IMR-90 (cell line): ENCODE data around the gene PRKAR1B. TPM values are rescaled to one million over a fixed set of nuclear protein-coding genes. Genes with fewer than 3 reads are reported as not detected.

ENCODE experiments used
- ATAC-seq: fragments of 200-7000 bp; cut with Tn5 transposase; 2 replicates; pipeline ENCODE4 v1.9.1; 2020; ENCODE audit warnings: low read depth, mild to moderate bottlenecking, moderate library complexity
- BruUV-seq: library from RNA; stranded (reverse); fragments of 400-500 nt; replicated peaks from 2 replicates; lab custom pipeline; 2021; lab: Mats Ljungman, UMichigan
- CTCF ChIA-PET: fragments of 300-600 bp; formaldehyde crosslinking; extraction: SDS; loops from one replicate; lab custom pipeline; 2021; ENCODE audit warnings: antibody characterized with exemption; lab: Yijun Ruan, JAX
- POLR2A ChIA-PET: fragments of 300-600 bp; sonication (Branson Sonifier 250); formaldehyde crosslinking; loops from one replicate; lab custom pipeline; 2022; ENCODE audit warnings: antibody characterized with exemption; ENCODE audit not compliant: unreplicated experiment; lab: Charles Lee
- DNase-seq: peaks from one replicate; pipeline ENCODE4 v3.0.0; 2013
- H2AFZ ChIP-seq: replicated peaks from 2 replicates; pipeline ENCODE3; 2013; ENCODE audit warnings: low read length, mild to moderate bottlenecking; ENCODE audit not compliant: poor library complexity
- H2AK5ac ChIP-seq: 2 replicates; pipeline ENCODE4 v1.6.1; 2013; ENCODE audit warnings: low read depth, low read length, inconsistent platforms
- H2AK9ac ChIP-seq: replicated peaks from 2 replicates; pipeline ENCODE3; 2013; ENCODE audit warnings: mild to moderate bottlenecking, low read depth, low read length, moderate library complexity; ENCODE audit not compliant: poor library complexity
- H2BK120ac ChIP-seq: 2 replicates; pipeline ENCODE4 v1.6.1; 2013; ENCODE audit warnings: low read depth, low read length, inconsistent platforms
- H2BK15ac ChIP-seq: 3 replicates; pipeline ENCODE4 v1.6.1; 2013; ENCODE audit warnings: low read depth, low read length, inconsistent platforms
- H2BK20ac ChIP-seq: 2 replicates; pipeline ENCODE4 v1.6.1; 2013; ENCODE audit warnings: low read depth, mild to moderate bottlenecking, inconsistent platforms, low read length, moderate library complexity
- H2BK5ac ChIP-seq: 2 replicates; pipeline ENCODE4 v1.6.1; 2013; ENCODE audit warnings: mild to moderate bottlenecking, low read depth, low read length, inconsistent platforms; ENCODE audit not compliant: poor library complexity, severe bottlenecking
- H3K14ac ChIP-seq: replicated peaks from 2 replicates; pipeline ENCODE4 v1.6.1; 2013; ENCODE audit warnings: low read depth, low read length, inconsistent platforms
- H3K18ac ChIP-seq: 2 replicates; pipeline ENCODE4 v1.6.1; 2013; ENCODE audit warnings: low read depth, low read length, control low read depth
- H3K23ac ChIP-seq: 2 replicates; pipeline ENCODE4 v1.6.1; 2013; ENCODE audit warnings: low read depth, low read length, inconsistent platforms
- H3K27ac ChIP-seq: 2 replicates; pipeline ENCODE4 v1.5.1; 2013; ENCODE audit warnings: mild to moderate bottlenecking, control low read depth, low read length; ENCODE audit not compliant: insufficient read depth
- H3K27me3 ChIP-seq: 2 replicates; pipeline ENCODE4 v1.6.1; 2013; ENCODE audit warnings: low read length; ENCODE audit not compliant: control insufficient read depth, insufficient read depth
- H3K36me3 ChIP-seq: 2 replicates; pipeline ENCODE4 v1.6.1; 2013; ENCODE audit warnings: low read length, mixed read lengths; ENCODE audit not compliant: control insufficient read depth, insufficient read depth
- H3K4ac ChIP-seq: 2 replicates; pipeline ENCODE4 v1.6.1; 2013; ENCODE audit warnings: low read depth, low read length, inconsistent platforms
- H3K4me1 ChIP-seq: 2 replicates; pipeline ENCODE4 v1.6.1; 2013; ENCODE audit warnings: low read length, mixed read lengths; ENCODE audit not compliant: control insufficient read depth, insufficient read depth
- H3K4me2 ChIP-seq: 2 replicates; pipeline ENCODE4 v1.6.1; 2013; ENCODE audit warnings: low read depth, mild to moderate bottlenecking, control low read depth, low read length, moderate library complexity
- H3K4me3 ChIP-seq: 2 replicates; pipeline ENCODE4 v1.5.1; 2013; ENCODE audit warnings: low read depth, mild to moderate bottlenecking, control low read depth, low read length, moderate library complexity; ENCODE audit not compliant: insufficient read depth
- H3K56ac ChIP-seq: 2 replicates; pipeline ENCODE4 v1.6.1; 2013; ENCODE audit warnings: low read length, inconsistent platforms; ENCODE audit not compliant: insufficient read depth; ENCODE audit errors: extremely low read depth
- H3K79me1 ChIP-seq, 2 experiments: 2 replicates each; pipeline ENCODE4 v1.6.1; 2013; ENCODE audit warnings: low read length in 2 of 2, inconsistent platforms in 1 of 2, low read depth in 1 of 2
- H3K9ac ChIP-seq: 2 replicates; pipeline ENCODE4 v1.6.1; 2013; ENCODE audit warnings: low read depth, low read length, control low read depth
- H3K9me1 ChIP-seq: 2 replicates; pipeline ENCODE4 v1.6.1; 2013; ENCODE audit warnings: low read length, inconsistent platforms; ENCODE audit not compliant: insufficient read depth
- H3K9me3 ChIP-seq: 2 replicates; pipeline ENCODE4 v1.6.1; 2013; ENCODE audit warnings: low read length; ENCODE audit not compliant: control insufficient read depth, insufficient read depth
- H4K20me1 ChIP-seq: 2 replicates; pipeline ENCODE4 v1.6.1; 2013; ENCODE audit warnings: low read length, inconsistent platforms; ENCODE audit not compliant: insufficient read depth
- H4K5ac ChIP-seq: 2 replicates; pipeline ENCODE4 v1.6.1; 2013; ENCODE audit warnings: mild to moderate bottlenecking, low read depth, low read length, control low read depth
- H4K8ac ChIP-seq, 2 experiments: 2 replicates each; pipeline ENCODE4 v1.6.1; 2013; ENCODE audit warnings: low read depth in 2 of 2, low read length in 2 of 2, control low read depth in 1 of 2, inconsistent platforms in 1 of 2
- H4K91ac ChIP-seq: 2 replicates; pipeline ENCODE4 v1.6.1; 2013; ENCODE audit warnings: low read depth, low read length, inconsistent platforms; ENCODE audit not compliant: insufficient read depth
- BHLHE40 ChIP-seq: fragments of 150-350 bp; IDR thresholded peaks from 2 replicates; pipeline ENCODE4 v1.6.1; 2016; ENCODE audit warnings: mild to moderate bottlenecking, low read depth, low read length
- CEBPB ChIP-seq: IDR thresholded peaks from 2 replicates; pipeline ENCODE4 v1.6.1; 2012; ENCODE audit warnings: low read depth, low read length, improper control_type of control experiment
- CHD1 ChIP-seq: IDR thresholded peaks from 2 replicates; pipeline ENCODE4 v1.6.1; 2012; ENCODE audit warnings: low read depth, low read length, improper control_type of control experiment
- CTCF ChIP-seq: conservative IDR thresholded peaks from 2 replicates; pipeline ENCODE4 v1.5.1; 2012; ENCODE audit warnings: mild to moderate bottlenecking, low read depth, low read length, improper control_type of control experiment
- ELK1 ChIP-seq: fragments of 150-350 bp; IDR thresholded peaks from 2 replicates; pipeline ENCODE4 v1.6.1; 2016; ENCODE audit warnings: low read depth, mild to moderate bottlenecking, low read length, moderate library complexity, borderline replicate concordance
- FOS ChIP-seq: fragments of 150-350 bp; IDR thresholded peaks from 2 replicates; pipeline ENCODE4 v1.6.1; 2016; ENCODE audit warnings: low read depth, low read length
- MAFK ChIP-seq: IDR thresholded peaks from 2 replicates; pipeline ENCODE4 v1.6.1; 2012; ENCODE audit warnings: low read depth, low read length, improper control_type of control experiment
- MAZ ChIP-seq: IDR thresholded peaks from 2 replicates; pipeline ENCODE4 v1.6.1; 2012; ENCODE audit warnings: low read depth, mild to moderate bottlenecking, low read length, improper control_type of control experiment, moderate library complexity, borderline replicate concordance
- MXI1 ChIP-seq: IDR thresholded peaks from 2 replicates; pipeline ENCODE4 v1.6.1; 2012; ENCODE audit warnings: low read depth, mild to moderate bottlenecking, low read length, moderate library complexity, borderline replicate concordance
- NFE2L2 ChIP-seq: fragments of 150-350 bp; IDR thresholded peaks from 2 replicates; pipeline ENCODE4 v1.6.1; 2016; ENCODE audit warnings: low read depth, mild to moderate bottlenecking, low read length
- POLR2A ChIP-seq: IDR thresholded peaks from 2 replicates; pipeline ENCODE4 v1.6.1; 2012; ENCODE audit warnings: mild to moderate bottlenecking, low read depth, low read length
- RAD21 ChIP-seq: IDR thresholded peaks from 2 replicates; pipeline ENCODE4 v1.6.1; 2012; ENCODE audit warnings: low read length, improper control_type of control experiment
- RCOR1 ChIP-seq: IDR thresholded peaks from 2 replicates; pipeline ENCODE4 v1.6.1; 2012; ENCODE audit warnings: mild to moderate bottlenecking, low read length, improper control_type of control experiment; ENCODE audit not compliant: insufficient replicate concordance
- RFX5 ChIP-seq: IDR thresholded peaks from 2 replicates; pipeline ENCODE4 v1.8.0; 2012; ENCODE audit warnings: low read depth, mild to moderate bottlenecking, low read length, moderate library complexity
- SMC3 ChIP-seq: fragments of 150-350 bp; IDR thresholded peaks from 2 replicates; pipeline ENCODE4 v1.6.1; 2016; ENCODE audit warnings: low read depth, mild to moderate bottlenecking, antibody characterized with exemption, low read length, moderate library complexity
- USF2 ChIP-seq: fragments of 150-350 bp; IDR thresholded peaks from 2 replicates; pipeline ENCODE4 v1.6.1; 2017; ENCODE audit warnings: mild to moderate bottlenecking, antibody characterized with exemption, low read length, low read depth
- WGBS, 2 experiments: methylation state at CpG; one replicate each; pipeline versions ENCODE4 v1.1.5 to v1.1.7; 2013; ENCODE audit warnings: missing lambda C conversion rate in 2 of 2; ENCODE audit not compliant: insufficient read length in 1 of 2; ENCODE audit errors: extremely low coverage in 2 of 2; 5-methylcytosine and 5-hydroxymethylcytosine counted together
- dilution Hi-C: fragments of 300-500 bp; cut with HindIII; formaldehyde crosslinking; loops from one replicate; pipeline ENCODE4 v1.14.3; 2018; ENCODE audit warnings: low sequenced_read_pairs; ENCODE audit not compliant: unreplicated experiment
- in situ Hi-C: fragments of 300-500 bp; cut with MboI; formaldehyde crosslinking; loops from 3 replicates; pipeline ENCODE4 v1.14.3; 2019; ENCODE audit warnings: low sequenced_read_pairs, inconsistent platforms, mixed read lengths
- intact Hi-C: fragments of 100-400 bp; cut with micrococcal nuclease; formaldehyde crosslinking; loops from 2 replicates; pipeline ENCODE4 v1.10.0; 2022
- polyA plus RNA-seq, 3 experiments: library from polyadenylated mRNA; depleted of rRNA; stranded (reverse); fragments of >200 nt; gene quantifications; 2 replicates each; pipeline ENCODE4 v1.2.3, GENCODE V29; 2012; ENCODE audit warnings: low replicate concordance in 1 of 3
- total RNA-seq: library from RNA; depleted of rRNA; stranded (reverse); fragments of >200 nt; gene quantifications from 2 replicates; pipeline ENCODE4 v1.2.3, GENCODE V29; 2012

The PRKAR1B gene
- total and polyA plus RNA-seq, 2 of the 4 experiments (the other 2 are of a cell fraction) = 15.2 to 20.2 TPM

- Histone ChIP-seq H3K4me3 (no peak overlapping the region), H4K91ac (no peak overlapping the region), H3K56ac (no peak overlapping the region), H3K27ac (no peak overlapping the region), H2BK20ac (no peak overlapping the region), H3K4ac (no peak overlapping the region), H4K5ac (no peak overlapping the region), H4K20me1 (no peaks in the 10 kb centered on the region; the same call in 1 of the 2 replicates), H3K4me2 (no peak overlapping the region), H3K9ac (no peak overlapping the region), H2AFZ (no peak overlapping the region), H2BK15ac (no peak overlapping the region), H2BK5ac (no peak overlapping the region), H3K23ac (no peak overlapping the region), H2AK5ac (no peak overlapping the region), H3K36me3 (no peaks in the 10 kb centered on the region; the same call in 1 of the 2 replicates), H3K9me3 (peaks cover 7% of the 10 kb centered on the region; the same call in 1 of the 2 replicates), H3K14ac (no peak overlapping the region), H3K4me1 (peaks cover 14% of the 10 kb centered on the region), H3K27me3 (no peaks in the 10 kb centered on the region), H4K8ac (no peak overlapping the region), H3K9me1 (peaks cover 11% of the 10 kb centered on the region), H2AK9ac (no peak overlapping the region), H3K79me1 (no peaks in the 10 kb centered on the region), H3K18ac (no peak overlapping the region), H2BK120ac (no peak overlapping the region)
- intact Hi-C loops (no loop called here), in situ Hi-C loops (no loop called here), dilution Hi-C loops (no loop called here)
- 100% methylated on average over 1 of the region's 6 CpGs; no CpG with 5 or more reads in 1 of the 2 experiments for WGBS, 2 experiments
- ATAC-seq = no peak
- no peak for TF ChIP-seq CHD1
- no peak for TF ChIP-seq MAFK
- no peak for TF ChIP-seq BHLHE40
- no peak for TF ChIP-seq NFE2L2
- TF ChIP-seq CTCF = no peak
- TF ChIP-seq MAZ = no peak
- TF ChIP-seq USF2 = no peak
- TF ChIP-seq RCOR1 = no peak
- TF ChIP-seq ELK1 = no peak
- no peak for TF ChIP-seq MXI1
- no peak for TF ChIP-seq SMC3
- TF ChIP-seq FOS = no peak
- TF ChIP-seq POLR2A = no peak
- no peak for TF ChIP-seq CEBPB
- TF ChIP-seq RFX5 = no peak
- no peak for TF ChIP-seq RAD21
- no peak for DNase-seq
- ChIA-PET CTCF (no interaction called here), POLR2A (no interaction called here)
- no TSS peak for BruUV-seq
These were observed 141.2 kb downstream of the PRKAR1B start for GRCh38 chr7:585873-586272.
